ENCODE data around the gene LMO2.
"Not testable (repeated sequence)": the region's sequence is repeated elsewhere in the genome, so short reads cannot be mapped to it uniquely, and the experiment has no call there.

Gene LMO2

GRCh38 chr11:33926671-33927552 is 35.0 kb upstream of the LMO2 start:
- in situ Hi-C loops (cut with HindIII; ENCODE audit: low sequenced_read_pairs): no loop called here
- no peak for TF ChIP-seq CTCF (IDR thresholded peaks at IDR 0.05; ENCODE audit: low read depth, low read length, missing control alignments)
- no peak overlapping the region for H3K4me3 ChIP-seq (ENCODE audit: low read depth, low read length)
- DNase-seq (ENCODE audit: low read depth): no peak

GRCh38 chr11:33924341-33924740 is 32.5 kb upstream of the LMO2 start:
- in situ Hi-C loops (cut with HindIII; ENCODE audit: low sequenced_read_pairs): no loop called here
- H3K4me3 ChIP-seq (ENCODE audit: low read depth, low read length): no peak overlapping the region
- no peak for TF ChIP-seq CTCF (IDR thresholded peaks at IDR 0.05; ENCODE audit: low read depth, low read length, missing control alignments)
- DNase-seq (ENCODE audit: low read depth): no peak

GRCh38 chr11:33923626-33924025 is 31.8 kb upstream of the LMO2 start:
- no peak for TF ChIP-seq CTCF (IDR thresholded peaks at IDR 0.05; ENCODE audit: low read depth, low read length, missing control alignments)
- no peak overlapping the region for H3K4me3 ChIP-seq (ENCODE audit: low read depth, low read length)
- in situ Hi-C loops (cut with HindIII; ENCODE audit: low sequenced_read_pairs): no loop called here
- no peak for DNase-seq (ENCODE audit: low read depth)

GRCh38 chr11:33920838-33921613 is 29.1 kb upstream of the LMO2 start:
- peak; percentile 82 for DNase-seq (ENCODE audit: low read depth)
- H3K4me3 ChIP-seq (ENCODE audit: low read depth, low read length): no peak overlapping the region
- TF ChIP-seq CTCF (IDR thresholded peaks at IDR 0.05; ENCODE audit: low read depth, low read length, missing control alignments): no peak
- in situ Hi-C loops (cut with HindIII; ENCODE audit: low sequenced_read_pairs): no loop called here

- DNase-seq (ENCODE audit: low read depth): no peak
- in situ Hi-C loops (cut with HindIII; ENCODE audit: low sequenced_read_pairs): no loop called here
- TF ChIP-seq CTCF (IDR thresholded peaks at IDR 0.05; ENCODE audit: low read depth, low read length, missing control alignments): no peak
- no peak overlapping the region for H3K4me3 ChIP-seq (ENCODE audit: low read depth, low read length)
Measured at GRCh38 chr11:33919645-33920044, 27.8 kb upstream of the LMO2 start.

GRCh38 chr11:33917402-33917801 is 25.5 kb upstream of the LMO2 start:
- DNase-seq (ENCODE audit: low read depth); H3K4me3 ChIP-seq (ENCODE audit: low read depth, low read length); in situ Hi-C loops (cut with HindIII; ENCODE audit: low sequenced_read_pairs): not testable (repeated sequence)

GRCh38 chr11:33916736-33917135 is 24.9 kb upstream of the LMO2 start:
- no peak overlapping the region for H3K4me3 ChIP-seq (ENCODE audit: low read depth, low read length)
- in situ Hi-C loops (cut with HindIII; ENCODE audit: low sequenced_read_pairs): no loop called here
- no peak for DNase-seq (ENCODE audit: low read depth)
- TF ChIP-seq CTCF (IDR thresholded peaks at IDR 0.05; ENCODE audit: low read depth, low read length, missing control alignments): no peak

Data from astrocyte of the cerebellum (primary cell).